HPDE6-E6E7 (cell line): ENCODE measurements around the gene TMEM219.
A peak's percentile ranks its signal among the peaks of the same experiment; 100 is the strongest.
"Not testable (repeated sequence)": the region's sequence is repeated elsewhere in the genome, so short reads cannot be mapped to it uniquely, and the experiment has no call there.

Experiments used
- DNase-seq: peaks from one replicate; pipeline ENCODE4 v3.0.0; 2011; ENCODE audit warnings: missing footprints; ENCODE audit errors: extremely low spot score

The TMEM219 gene

GRCh38 chr16:29951625-29952365 lies 10.1 kb upstream of the TMEM219 start:
- no peak for DNase-seq

DNA sequence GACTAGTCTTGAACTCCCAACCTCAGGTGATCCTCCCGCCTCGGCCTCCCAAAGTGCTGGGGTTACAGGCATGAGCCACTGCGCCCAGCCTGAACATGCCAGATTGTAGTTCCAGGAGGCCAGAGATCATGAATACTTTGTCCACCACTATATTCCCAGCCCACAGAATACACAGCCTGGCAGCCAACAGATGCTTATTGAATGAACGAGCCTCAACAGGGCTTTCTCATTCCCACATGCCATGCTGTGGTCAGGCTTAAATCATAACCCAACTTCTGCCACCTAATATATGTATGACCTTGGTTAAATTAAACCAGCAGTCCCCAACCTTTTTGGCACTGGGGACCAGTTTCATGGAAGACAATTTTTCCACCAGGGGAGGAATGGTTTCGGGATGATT lies 3.1 kb upstream of the TMEM219 start:
- DNase-seq = no peak

DNA sequence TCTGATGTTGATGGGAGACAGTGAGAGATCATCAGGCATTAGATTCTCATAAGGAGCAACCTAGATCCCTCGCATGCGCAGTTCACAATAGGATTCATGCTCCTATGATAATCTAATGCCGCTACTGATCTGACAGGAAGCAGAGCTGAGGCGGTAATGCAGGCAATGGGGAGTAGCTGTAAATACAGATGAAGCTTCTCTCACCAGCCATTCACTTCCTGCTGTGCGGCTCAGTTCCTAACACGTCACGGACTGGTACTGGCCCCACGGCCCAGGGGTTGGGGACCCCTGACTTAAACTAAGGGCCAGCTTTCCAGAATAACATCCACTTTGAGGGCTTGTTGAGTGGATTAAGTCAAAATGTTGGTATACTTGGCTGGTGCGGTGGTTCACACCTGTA lies 2.6 kb upstream of the TMEM219 start:
- no peak for DNase-seq

DNA sequence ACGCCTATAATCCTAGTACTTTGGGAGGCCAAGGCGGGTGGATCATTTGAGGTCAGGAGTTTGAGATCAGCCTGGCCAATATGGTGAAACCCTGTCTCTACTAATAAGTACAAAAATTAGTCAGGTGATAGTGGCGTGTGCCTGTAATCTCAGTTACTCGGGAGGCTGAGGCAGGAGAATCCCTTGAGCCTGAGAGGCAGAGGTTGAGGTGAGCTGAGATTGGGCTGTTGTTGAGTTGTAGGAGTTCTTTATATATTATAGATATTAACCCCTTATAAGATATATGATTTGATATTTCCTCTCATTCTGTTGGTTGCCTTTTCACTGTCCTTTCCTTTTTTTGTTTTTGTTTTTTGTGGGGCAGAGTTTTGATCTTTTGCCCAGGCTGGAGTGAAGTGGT lies 2.1 kb upstream of the TMEM219 start:
- DNase-seq = not testable (repeated sequence)

DNA sequence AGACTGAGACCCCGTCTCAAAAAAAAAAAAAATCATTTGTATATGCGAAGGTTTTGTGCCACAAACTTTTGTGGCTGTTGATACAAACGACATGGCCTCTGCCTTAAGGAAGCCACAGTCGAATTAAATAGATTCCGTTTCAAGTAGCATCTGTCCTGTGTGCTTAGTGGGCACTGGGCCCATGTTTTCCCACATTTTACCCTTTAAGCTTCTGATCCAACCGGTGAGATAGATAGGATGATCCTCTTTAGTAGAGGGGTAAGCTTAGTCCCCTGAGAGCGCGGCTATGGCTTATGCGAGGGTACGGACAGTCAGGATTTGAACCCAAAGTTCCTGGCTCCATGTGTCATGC lies 776 bp upstream of the TMEM219 start:
- DNase-seq = no peak

DNA sequence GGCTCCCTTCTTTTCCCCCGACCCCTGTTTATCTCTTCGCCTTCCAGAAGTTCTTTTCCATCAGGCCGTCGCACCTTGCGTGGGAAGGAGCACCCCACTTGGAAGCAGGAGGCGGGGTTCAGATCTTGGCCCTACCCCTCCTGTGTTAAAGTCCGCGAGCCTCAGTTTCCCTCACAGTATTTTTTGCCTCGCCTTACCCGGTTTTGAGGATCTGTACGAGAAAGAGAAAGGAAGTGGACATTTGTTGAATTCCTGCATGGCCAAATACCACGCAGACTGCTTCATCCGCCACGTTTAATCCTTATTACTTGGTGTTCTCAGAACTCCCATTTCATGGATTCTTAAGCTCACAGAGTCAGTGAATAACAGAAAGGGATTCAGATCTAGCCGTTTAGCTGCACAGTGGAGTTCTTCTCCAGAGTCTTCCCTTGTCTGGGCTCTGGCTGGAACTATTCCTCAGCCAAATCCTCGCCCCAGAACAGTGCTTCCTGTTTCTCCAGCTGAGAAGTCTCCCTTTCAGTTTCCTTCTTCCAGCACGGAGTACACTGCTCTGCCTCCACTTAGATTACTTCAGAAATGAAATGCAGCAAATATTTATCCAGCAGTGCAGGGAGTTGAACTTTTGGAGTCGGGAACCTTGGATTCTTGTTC lies 590 bp downstream of the TMEM219 start:
- peak; percentile 27 for DNase-seq

- DNase-seq = no peak
These were observed 1.3 kb downstream of the TMEM219 start for GRCh38 chr16:29963021-29963743.

DNA sequence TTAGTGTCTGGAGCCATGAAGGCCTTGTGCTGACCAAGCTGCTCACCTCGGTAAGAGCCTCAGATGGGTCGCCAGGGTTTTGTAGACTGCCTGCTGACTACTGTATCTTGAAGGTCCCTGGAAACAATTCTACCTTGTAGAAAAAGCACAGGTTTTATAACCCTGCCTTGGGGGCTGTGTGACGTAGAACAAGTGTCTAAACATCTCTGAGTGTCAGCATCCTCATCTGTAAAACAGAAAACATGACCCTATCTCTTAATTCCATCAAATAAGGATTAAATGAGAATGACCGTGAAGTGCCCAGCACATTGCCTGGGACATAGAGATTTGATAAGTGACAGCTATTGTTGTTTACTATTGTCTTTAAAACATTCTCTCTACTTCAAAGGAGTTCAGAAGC lies 6.3 kb downstream of the TMEM219 start:
- DNase-seq = no peak

- no peak for DNase-seq
These were observed 9.4 kb downstream of the TMEM219 start for GRCh38 chr16:29971304-29971703.

GRCh38 chr16:29972500-29972899 lies 10.6 kb downstream of the TMEM219 start:
- DNase-seq = no peak

DNA sequence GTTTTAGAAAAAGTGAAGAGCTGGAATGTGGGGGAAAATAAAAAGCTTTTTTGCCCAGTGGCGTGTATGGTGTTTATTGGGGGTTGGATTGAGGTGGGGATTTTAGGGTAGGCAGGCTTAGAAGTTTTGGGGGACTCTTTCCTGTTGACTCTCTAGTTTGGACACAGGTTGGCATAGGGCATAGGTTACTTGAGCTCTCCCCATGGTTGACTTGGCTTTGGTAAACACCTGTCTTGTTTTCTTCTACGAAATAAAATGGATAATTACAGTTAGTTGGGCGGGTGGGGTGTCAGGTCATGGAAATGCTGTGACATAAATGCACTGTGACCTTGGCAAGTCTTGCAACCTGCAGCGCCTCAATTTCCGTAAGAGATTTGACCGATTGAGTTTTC lies 11.1 kb downstream of the TMEM219 start:
- DNase-seq = no peak

GRCh38 chr16:29973384-29974246 lies 11.7 kb downstream of the TMEM219 start, which contains the start of gene TAOK2:
TAOK2 (plus strand) TSS chr16:29973868; CDS start chr16:29977773, 3,905 bp downstream.
- DNase-seq = peak; percentile 99

- DNase-seq = no peak
These were observed 12.6 kb downstream of the TMEM219 start for GRCh38 chr16:29974291-29975133.

DNA sequence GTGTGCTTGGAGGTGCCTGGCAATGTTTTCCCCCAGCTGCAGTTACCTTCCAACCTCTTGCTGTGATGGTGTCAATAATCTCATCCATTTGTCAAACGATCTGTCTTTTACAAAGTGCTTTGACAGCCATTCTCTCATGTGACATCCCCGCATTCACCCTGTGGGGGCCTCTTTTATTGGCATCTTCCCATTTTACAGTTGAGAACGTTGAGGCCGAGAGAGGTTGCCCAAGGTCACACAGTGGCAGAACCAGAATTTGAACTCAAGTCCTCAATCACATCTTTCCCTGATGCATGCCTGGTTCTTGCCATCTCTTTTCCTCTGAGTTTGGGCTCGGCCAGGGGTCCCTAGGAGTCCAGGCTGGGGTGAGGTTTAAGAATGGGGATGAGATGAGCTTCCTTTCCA lies 13.3 kb downstream of the TMEM219 start:
- DNase-seq = no peak

GRCh38 chr16:29975811-29976511 lies 14.1 kb downstream of the TMEM219 start:
- DNase-seq = no peak

DNA sequence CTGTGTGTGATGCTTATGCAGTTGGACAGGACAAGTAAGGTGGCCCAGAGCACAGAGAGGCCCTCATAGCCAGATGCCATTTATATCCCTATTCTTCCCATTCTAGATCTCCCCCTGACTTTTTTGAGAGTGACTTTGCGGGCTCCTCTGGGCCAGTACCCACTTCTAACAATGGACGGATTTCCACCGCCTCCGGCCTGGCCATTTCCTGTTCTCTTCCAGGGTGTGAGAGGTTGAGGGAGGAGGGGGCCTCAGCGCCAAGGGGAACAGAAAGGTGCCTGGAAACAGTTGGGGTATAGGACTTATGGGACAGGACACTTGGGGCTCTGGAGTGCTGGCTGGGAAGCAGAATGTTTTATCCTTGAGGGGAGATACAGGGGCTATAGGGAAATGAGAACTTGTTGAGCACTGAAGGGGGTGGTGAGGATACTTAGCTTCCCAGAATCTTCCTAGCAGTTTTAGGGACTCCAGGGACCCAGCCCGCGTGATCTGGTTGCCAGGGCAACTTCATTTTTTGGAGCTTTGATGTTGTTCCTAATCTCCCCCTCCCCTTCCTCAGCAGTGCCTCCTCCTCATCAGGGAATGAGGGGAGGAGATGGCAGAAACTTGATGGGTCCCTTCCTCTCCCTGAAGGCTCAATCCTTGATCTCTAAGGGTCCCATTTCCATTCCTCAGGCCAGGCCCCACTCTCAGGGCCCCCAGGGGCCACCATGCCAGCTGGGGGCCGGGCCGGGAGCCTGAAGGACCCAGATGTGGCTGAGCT lies 15.4 kb downstream of the TMEM219 start:
- no peak for DNase-seq

DNA sequence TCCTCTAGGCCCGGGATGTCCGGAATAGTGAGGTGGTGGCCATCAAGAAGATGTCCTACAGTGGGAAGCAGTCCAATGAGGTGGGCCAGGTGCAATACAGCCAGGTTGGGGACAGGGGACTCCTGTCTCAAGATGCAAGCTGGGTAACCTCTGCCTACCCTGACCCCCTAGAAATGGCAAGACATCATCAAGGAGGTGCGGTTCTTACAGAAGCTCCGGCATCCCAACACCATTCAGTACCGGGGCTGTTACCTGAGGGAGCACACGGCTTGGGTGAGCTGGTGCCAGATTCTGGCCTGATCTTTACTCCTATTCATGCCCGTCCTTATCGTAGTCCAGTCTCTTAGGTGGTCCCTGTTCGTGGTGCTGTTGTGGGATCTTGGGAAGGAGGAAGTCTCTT lies 16.2 kb downstream of the TMEM219 start:
- no peak for DNase-seq

GRCh38 chr16:29978564-29979270 lies 16.8 kb downstream of the TMEM219 start:
- DNase-seq = no peak
